Activated CD4-positive, alpha-beta T cell treated with anti-CD3 and anti-CD28 coated beads for 1 hour (primary cell): ENCODE results near the gene AFAP1.

Experiments used
- DNase-seq: peaks from one replicate; pipeline ENCODE4 v3.0.0-alpha.2; 2020

The AFAP1 gene

DNA sequence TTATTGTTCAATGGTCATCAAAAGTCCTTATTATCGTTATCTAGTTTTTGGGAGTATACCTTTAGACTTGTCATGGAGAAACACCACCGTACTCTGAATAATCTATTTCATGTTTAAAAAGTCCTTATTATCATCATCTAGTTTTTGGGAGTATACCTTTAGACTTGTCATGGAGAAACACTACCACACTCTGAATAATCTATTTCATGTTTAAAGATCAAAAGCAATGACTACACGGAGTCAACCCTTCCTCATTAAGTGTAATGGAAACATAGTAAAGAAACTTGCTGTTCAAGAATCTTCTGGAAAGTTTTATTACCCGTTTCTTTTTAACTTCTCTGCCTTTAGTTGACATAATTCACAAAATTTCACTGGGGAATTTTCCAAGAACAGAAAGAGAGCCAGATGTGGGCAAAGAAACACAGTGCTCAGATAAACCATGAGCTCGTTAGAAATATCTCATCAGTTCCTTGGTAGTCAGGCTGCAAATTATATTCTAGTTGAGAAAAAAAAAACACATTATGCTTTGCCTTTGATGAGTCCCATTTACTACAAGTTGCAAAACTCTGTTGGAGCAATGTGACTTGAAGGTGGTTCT, 158.8 kb downstream of the AFAP1 start:
- no peak for DNase-seq

DNA sequence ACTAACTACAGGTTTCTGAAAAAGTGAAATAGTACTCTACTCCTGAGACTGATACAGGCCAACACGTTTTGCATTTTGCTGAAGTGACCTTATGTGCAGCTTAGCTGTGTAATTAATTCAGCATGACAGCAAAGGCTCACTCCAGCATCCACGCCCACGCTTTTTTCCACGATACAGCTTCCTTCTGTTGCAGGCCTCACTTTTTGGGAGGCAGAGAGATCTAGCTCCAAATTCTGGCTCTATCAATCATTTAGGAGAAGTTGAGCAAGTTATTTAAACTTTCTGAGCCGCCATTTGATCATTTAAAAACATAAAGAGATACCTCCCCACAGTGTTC, 160.3 kb downstream of the AFAP1 start:
- DNase-seq = no peak

DNA sequence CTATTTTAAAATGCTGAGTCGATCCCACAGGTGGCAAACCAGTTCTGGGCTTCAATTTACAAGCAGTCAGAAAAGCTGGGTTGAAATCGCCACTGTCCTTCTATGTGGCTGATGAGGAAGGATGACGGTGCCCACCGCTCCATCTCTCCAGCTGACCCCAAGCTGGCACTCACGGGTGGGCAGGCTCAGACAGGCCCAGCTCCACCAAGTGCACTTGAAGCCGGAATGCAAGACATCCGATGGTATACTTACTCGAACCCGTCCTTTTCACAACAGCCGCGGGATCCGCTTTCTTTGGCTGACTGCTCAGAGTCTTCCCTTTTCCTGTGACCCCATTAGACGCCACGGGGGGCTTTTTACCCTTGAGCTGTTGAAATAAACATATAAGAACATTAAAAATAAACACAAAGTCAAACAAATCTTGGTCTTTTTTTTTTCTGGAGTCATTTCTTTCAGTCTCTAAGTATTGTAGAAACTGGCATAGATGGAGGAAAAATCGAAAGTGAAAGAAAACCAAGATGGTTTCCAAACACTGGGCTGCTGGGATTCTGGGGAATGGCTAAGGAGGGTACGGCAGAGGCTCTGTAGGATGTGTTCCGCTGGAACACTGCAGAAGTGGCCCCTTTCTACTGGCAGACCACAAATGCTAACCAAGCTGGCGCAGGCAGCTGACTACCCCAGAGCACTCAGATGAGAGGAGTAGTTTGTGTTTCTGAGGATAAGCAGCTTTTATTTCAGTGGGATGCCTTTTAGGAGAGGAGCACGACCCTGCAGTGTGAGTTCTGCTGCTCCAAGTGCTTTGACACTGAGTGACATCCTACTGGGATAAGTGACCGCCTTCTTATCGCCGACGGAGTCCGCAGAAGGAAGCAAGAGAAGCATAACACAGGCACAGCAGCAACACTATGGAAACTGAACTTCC, 160.9 kb downstream of the AFAP1 start:
- no peak for DNase-seq

DNA sequence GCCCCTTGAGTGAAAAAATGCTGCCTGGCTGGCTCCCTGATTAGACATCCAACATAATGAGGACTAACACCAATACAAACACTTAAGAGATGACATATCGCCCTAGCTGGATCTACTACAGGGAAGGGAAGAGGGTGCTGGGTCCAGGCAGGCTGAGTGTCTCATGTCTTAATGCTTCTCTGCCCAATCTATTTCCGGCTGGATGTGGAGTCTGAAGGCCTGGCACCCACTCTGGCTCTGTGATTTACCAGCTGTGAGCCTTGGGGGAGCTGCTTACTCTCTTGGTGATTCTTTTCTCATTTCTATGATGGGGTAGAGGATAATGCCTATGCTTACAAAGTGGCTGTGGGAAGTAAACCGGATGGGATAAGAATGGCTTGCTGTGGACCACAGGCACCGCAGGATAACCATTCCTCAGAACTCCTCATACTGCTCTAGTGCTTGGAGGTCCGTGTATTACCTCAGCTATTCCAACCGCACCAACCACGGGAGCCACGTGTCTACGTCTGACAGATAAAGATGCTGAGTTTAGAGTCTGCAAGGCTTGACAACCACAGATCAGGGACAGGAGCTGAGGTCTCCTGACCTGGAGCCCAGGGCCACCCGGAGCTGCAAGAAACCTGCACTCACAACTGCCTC, 161.7 kb downstream of the AFAP1 start:
- DNase-seq = no peak

DNA sequence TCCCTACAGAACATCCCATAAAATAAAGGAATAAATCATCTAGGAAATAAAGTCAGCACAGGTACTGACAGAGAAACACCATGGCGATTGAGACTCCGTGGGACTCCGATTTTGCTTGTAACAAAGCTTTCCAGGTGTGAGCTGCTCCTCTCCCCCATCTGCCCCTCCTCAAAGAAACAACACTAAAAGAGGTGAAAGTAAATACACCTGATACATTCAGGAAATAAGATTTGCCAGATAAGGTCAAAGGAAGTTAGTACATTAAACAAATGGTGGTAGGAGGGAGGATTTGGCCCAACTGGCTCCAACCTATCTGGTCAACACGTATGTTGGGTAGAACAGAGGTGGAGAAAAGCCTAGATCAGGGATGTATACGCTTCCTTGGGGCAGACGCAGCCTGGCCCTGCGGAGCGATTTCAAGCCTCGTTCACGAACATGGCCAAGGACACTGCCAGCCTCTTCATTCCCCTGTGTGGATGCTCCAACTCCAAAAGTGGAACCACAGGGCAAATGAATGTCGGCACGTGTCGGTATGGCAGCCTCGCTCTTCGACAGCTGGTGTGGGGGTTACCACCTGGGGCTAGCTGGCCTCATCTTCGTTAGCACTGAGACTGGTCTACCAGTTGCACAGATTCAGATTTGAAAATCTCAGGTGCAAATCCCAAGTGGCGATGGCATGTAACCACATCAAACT, 162.5 kb downstream of the AFAP1 start:
- no peak for DNase-seq

DNA sequence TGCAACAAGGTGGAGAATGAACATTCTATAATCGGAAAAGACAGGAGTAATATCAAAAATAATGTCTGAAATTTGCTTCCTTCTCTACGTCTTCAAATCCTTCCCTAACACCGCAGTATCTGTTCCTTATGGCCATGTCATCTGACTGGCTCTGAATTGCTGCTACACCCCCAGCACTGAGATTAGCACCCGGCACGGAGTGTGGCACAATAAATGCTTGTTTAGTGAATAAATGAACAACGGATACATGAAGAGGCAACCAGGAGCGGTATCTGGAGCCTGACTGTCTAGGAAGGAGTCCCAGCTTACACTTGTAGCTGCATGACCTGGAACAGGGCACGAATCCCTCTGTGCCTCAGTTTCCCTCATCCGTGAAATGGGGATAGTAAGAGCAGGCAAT, 164.3 kb downstream of the AFAP1 start:
- no peak for DNase-seq

DNA sequence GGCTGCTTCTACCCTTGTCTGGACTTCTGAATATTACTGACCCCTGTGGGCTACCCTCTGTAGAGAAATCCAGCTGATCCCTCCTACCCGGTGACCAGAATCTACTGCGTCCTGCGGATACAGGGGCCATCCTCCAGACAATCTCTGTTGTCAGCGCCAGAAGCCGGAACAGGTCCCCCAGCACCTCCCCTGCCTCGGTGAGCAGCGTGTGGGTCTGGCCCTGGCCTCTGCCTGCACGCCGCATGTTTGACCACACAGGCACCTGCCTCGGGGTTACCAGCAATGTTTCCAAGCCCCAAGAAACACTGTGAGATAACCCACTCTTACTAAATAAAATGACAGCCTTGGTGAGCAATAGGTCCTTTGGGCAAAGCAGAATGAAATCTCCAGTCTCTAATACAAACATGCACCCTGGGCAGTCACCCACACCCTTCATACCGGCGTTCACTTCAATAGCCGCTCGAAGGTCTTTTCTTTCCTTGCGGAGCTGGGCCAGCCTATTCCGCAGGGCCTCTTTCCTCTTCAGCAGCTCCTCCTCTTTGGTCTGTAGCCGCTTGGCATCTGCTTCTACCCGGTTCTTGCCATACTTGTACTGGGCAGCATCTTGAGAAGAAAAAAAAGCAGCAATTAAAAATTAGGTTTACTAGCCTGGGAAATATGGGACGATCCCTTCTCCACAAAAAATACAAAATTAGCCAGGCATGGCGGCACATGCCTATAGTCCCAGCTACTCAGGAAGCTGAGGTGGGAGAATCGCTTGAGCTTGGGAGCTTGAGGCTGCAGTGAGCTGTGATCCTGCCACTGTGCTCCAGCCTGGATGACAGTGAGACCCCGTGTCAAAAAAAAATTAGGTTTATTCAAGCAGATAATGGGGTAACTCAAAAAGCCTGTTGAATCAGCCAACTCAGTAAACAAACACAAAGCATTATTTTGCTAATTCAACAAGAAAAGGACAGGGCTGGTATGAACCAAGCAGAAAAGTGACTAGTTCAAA, 165.1 kb downstream of the AFAP1 start:
- DNase-seq = no peak

DNA sequence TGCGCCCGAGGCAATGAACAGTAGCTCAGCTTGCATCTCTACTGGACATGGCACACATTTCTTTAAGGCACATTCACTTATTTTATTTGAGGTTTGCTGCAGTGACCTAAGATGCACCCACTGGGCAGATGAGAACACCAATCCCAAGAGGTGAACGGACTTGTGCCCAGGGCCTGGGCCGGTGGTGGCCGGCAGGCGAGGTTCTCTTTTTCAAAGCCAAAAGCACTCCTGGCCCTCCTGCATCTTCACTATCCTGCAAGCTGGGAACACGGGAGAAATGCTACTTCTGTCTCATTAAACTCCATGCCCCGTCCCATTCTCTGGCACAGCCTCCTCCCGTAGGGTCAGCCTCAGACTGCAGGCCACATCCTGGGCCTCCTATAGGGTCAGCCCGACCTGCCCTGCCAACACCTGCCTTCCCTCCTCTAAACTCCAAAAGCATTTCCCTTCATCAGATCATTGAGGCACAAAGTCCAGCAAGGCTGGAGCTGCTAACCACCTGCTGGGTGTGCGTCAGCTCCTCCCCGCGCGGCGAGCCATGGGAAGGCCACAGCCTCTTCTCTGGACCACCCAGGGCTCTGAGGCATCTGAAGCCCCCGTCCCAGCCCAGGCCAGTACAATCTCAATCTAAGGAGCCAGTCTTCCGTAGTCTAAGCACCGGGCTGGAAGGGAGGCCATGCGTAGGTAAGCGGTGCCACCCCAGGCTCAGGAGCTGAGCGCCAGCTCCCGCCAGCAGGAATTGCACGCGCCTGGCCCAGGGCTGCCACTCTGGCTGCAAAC, 166.1 kb downstream of the AFAP1 start:
- DNase-seq = no peak

DNA sequence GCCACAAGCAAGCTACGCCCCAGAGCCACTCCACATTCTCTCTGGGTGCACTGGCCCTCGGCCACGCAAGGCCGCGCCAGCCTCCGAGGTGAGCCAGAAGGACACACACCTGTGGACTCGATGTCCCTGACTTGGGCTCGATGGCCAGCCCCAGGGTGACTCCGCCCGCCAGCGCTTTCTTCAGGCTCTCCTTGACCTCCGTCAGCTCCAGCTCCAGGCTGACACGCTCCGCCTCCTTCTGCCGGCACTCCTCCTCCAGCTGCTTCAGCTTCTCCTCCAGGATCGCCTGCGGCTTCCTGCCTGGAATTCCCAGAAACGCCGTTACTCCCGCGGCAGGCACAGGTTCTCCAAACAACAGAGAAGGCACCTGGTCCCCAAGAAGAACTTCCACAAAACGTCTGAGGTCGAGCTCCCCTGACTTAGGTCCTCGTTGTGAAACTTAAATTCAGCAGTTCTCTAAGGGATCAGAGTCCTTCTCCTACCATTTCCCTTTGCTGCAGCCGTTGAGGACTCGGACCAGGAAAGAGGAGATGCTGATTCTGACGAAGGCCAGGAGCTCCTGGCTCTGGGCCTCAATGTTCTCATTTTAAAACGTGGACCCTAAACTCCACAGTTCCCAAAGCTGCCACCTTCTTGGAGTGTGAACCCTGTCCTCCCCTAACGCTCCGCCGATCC, 166.8 kb downstream of the AFAP1 start:
- no peak for DNase-seq

DNA sequence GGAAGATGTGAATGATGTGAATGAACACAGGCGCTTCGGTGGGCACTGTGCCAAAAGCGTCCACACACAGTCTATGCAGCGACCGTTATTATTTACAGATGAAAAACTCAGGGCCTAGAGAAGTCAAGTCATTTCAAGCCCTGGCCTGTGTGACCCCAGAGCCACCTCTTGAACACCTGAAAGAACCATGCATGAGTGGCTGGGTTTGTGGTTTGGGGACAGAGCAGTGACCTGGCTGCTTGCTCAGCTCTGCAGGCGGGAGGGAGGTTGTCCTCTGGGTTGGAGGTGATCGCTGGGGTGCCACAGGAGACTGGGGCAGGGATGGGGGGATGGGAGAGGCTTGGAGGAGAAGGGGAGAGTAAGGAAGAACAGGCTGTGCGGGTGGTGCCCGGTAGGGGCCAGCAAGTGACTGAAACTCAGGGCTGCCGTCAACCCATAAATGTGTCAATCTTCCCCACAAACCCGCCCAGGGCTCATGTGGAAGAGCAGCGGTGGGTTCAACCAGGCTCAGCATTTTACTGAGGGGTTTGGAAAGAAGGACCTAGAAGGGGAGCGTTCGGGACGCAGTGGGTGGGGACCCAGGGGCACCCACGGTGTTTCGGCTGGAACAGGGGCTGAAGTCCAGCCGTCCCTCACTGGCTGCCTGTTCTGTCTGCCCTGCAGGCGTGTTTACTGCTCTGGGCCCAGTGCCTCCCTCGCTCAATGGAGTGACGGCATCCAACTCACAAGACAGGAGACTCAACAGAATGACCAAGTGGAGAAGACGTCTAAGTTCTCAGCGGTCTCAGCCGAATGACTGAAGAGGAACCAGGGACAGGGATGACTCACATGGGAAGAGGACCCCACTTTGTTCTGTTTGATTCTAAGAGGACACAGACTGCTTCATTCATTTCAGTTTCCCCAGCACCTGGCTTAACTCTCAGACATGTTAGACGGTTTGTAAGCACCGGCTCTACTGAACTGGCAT, 167.8 kb downstream of the AFAP1 start:
- no peak for DNase-seq

DNA sequence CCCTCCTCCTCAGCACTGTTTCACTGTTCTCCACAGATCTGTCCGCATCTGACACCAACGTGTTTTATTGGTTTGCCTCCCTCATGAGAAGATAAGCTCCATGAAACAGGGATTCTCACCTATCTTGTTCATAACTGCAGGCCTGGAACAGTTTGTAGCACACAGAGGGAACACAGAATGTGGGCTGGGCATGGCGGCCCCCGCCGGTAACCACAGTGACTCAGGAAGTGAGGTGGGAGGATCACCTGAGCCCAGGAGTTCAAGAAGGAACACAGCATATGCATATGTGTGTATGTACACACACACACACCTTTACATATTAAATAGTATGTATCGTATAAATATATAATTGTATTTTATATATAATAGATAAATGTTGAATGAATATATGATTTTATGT, 168.6 kb downstream of the AFAP1 start:
- peak; percentile 25 for DNase-seq

DNA sequence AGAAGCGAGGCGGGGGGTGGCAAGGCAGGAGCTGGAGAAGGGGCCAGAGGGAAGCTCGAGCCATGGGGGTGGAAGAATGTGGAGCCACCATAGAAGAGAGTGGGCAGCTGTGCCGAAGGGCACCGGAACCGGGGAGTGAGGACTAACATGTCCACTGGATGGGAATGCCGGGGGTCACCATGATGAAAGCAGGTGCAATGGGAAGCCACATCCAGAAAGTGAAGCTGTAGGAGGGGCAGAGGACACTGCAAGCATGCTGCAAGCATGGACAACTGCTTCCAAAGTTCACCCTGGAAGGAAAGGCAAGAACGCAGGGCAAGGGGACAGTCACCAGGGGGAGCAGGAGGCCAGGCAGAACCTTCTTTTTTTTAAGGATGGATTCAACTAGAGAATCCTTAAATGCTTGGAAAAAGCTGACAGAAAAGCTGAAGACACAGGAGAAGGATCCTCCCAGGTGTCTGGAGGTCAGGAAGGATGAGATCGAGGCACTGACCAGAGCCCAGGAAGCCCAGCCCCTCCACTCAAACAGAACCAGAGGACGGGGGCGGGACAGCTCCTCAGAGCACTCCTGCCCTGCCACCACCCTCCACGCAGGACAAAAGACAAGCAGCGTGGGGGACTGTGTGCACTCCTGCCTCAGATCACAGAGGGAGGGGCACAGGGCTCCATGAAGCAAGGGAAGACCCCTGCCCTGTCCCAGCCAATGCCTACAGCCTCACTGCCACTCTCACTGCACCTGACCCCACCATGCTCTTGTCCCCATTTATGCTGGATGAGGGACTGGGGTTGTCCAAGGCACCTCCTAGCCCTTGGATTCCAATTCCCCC, 169.2 kb downstream of the AFAP1 start:
- no peak for DNase-seq

DNA sequence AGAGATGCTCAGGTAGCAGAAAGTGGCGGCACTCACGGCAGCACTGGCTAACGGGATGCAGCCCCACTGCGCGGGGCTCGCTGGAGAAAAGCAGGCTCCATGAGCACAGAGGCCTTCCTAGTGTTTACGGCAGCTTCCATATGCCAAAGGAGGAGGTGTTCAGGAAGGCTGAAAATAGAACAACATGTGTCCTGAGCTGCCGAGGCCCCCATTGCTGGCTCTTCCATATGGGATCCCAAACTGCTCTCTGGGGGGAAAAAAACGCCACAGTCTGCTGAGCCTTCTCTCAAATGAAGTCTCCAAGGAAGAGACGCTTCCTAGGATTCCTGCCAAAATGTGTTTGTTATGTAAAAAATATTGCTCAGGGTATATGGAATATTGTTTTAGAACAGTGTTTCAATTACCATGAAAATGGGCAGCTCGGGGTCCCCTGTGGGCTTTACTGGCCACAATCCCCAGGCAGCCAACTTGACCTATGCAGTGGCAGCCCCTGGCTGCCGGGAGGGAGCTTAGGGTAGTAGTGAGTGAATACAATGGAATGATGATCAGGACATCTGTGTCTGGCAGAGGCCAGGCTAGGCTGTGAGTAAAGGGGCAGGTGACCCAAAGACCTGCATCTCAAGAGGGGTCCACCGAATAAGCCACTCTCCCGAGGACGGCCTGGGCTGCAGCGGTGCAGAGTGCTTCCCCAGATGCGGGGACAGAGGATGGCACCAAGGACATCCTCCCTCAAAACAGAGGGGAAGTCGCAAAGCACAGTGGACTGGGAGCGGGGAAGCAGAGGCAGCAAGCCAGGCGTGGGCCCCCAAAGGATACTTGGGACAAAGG, 170.1 kb downstream of the AFAP1 start:
- no peak for DNase-seq

DNA sequence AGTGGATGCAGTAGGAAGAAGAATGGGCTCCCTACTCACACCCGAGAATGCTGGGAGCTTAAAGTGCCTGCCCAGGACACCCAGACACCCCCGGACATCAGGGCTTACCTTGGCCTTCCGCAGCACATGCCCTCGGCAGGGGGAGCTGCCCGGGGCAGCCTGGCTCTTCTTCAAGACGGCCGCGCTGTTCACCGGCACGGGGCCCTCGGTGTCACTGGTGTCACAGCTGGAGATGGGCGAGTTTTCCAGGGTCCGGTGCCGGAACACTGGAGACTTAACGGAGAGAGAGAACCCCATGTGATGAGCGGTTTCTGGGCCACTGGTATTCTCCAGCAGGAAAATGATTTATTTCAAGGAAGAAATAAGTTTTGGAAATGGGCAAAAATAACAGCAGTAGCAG, 170.9 kb downstream of the AFAP1 start:
- no peak for DNase-seq

DNA sequence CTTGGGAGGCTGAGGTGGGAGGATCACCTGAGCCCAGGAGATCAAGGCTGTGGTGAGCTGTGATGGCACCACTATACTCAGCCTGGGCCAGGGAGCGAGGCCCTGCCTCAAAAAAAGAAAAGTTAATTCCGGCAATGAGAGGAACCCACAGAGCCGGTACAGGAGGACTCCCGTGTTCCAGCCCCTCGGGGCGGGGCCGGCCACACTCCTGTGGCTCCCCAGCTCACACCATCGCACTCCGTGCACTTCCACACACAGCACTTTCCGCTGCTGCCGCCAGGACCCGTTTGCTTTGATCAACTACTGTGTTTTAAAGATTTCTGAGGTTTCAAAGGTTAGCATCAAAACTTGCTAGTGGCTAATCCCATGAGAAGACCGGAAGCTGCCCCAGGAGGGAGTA, 171.7 kb downstream of the AFAP1 start:
- no peak for DNase-seq

DNA sequence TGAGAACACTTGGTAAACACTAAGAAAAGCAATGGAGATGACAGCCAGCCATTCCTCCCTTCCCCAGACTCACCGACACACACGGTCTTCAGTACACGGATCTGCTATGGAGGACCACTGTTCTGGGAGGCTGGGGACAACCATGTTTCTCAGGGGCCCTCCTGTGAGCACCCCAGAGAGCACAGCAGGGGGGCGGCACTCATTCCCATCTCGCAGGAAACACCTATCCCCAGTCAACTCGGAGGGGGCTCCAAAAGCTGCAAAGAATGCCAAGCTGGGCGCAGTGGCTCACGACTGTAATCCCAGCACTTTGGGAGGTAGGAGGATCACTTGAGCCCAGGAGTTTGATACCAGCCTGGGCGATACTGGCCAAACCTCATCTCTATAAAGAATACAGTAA, 172.1 kb downstream of the AFAP1 start:
- DNase-seq = no peak

DNA sequence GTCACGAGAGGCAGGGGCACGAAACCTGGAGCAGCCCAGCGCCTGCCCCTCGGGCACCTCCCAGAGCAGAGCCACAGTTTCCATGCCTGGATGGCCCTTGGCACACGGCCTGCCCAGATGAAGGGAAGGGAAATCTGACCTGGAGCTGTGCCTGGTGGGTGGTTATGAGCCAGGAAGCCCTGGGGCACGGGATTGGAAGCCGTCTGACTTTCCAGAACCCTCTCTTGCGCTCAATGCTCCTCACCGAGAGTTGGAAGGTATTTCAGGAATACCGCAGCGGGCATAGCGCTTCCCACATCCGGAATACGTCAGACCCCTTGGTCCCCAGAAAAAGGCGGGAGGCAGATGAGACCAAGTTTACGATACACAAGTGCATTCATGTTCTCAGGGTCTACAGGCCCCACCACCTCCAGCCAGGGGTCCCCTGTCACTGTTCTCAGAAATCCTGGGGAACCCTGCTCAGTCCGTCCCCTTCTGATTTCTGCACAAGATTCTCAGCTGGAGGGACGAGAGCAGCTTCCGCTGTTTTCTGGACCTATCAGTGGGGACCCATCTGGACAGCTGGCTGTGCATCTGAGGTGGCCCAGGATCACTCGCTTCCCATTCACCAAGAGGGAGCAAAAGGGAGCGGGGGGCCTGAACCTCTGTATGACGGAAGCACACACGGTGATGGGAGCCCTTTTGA, 172.9 kb downstream of the AFAP1 start:
- no peak for DNase-seq
